ENCODE results near the gene NSRP1.
A peak's percentile ranks its signal among the peaks of the same experiment; 100 is the strongest.
"Not testable (repeated sequence)": the region's sequence is repeated elsewhere in the genome, so short reads cannot be mapped to it uniquely, and the experiment has no call there.

Gene NSRP1

DNA sequence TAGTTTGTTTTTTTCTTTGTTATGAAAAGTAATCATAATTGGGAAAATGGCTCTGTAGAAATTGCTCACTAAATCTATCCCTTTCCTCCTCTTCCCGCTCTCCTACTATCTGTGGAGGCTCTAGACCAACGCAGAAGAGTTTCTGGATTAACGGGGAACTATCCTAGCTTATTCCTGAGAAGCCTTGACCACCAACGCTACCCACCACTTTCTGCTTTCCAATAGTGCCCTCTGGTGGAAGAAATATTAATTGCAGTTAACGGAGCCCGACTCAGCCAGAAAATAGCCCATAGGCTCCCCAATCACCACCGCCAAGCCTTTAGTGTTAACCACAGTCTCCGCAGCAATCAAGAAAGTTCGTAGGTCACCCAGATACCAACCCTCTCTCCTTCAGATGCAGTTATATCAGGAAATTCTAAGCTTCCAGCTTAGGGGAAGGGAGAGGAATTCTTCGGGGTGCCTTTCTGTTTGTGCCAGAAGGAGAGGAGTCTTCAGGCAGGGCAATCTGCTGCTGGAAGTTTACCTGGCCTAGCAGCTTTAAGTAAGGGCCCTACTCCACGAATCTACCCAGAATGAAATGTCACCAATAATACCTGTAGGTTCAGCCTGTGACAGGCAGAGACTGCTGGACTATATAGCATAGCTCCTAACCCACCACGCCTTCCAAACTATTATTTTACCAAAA lies 23.0 kb upstream of the NSRP1 start:
- H3K4me3 ChIP-seq (ENCODE audit: low read length): no peak overlapping the region
- H3K36me3 ChIP-seq (ENCODE audit: insufficient read depth, low read depth, low read length): no peaks in the 10 kb centered on the region
- no peak overlapping the region for H3K27ac ChIP-seq (ENCODE audit: low read length)
- H3K9me3 ChIP-seq (ENCODE audit: insufficient read depth, low read depth, low read length): no peaks in the 10 kb centered on the region
- H3K4me1 ChIP-seq (ENCODE audit: insufficient read depth, low read length): no peaks in the 10 kb centered on the region
- H3K27me3 ChIP-seq (ENCODE audit: insufficient read depth, low read length): no peaks in the 10 kb centered on the region
- H3K9ac ChIP-seq (ENCODE audit: low read depth, low read length): no peak overlapping the region

DNA sequence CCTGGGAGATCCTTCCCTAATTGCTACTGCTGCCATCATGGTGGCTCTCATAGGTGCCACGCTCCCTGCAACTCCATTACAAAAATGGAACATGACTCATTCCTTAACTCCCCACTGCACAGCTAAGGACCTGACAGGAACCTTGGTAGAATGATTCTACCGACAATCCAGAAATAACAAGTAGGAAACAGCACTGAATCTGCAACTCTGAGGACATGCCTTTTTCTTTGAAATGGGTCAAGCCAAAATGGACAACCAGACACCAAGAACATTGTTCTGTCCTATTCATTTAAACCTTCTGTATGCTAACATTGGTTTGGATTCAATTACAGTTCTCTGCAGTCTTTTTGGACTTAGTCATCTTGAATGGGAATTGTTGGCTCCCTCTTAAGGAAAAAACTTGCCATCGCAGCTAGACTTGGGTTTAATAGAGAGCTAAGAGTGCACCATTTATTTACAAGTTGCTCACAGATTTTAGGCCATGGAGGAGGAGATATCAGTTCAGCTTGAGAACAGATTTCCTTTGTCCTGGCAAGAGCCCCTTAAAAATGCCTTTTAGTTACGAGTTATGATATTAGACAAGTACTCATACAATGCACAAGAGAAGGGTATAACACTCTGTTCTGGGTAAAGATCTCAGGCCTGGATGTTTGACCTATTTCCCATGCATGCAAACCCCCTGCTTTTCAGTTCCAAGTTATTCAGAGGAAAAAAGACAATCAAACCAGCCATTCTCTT lies 20.9 kb upstream of the NSRP1 start:
- no peaks in the 10 kb centered on the region for H3K27me3 ChIP-seq (ENCODE audit: insufficient read depth, low read length)
- H3K9ac ChIP-seq (ENCODE audit: low read depth, low read length): no peak overlapping the region
- H3K4me1 ChIP-seq (ENCODE audit: insufficient read depth, low read length): no peaks in the 10 kb centered on the region
- no peaks in the 10 kb centered on the region for H3K9me3 ChIP-seq (ENCODE audit: insufficient read depth, low read depth, low read length)
- no peak overlapping the region for H3K27ac ChIP-seq (ENCODE audit: low read length)
- no peaks in the 10 kb centered on the region for H3K36me3 ChIP-seq (ENCODE audit: insufficient read depth, low read depth, low read length)
- no peak overlapping the region for H3K4me3 ChIP-seq (ENCODE audit: low read length)

- Histone ChIP-seq H3K9ac (ENCODE audit: low read depth, low read length) (no peak overlapping the region), H3K36me3 (ENCODE audit: insufficient read depth, low read depth, low read length) (no peaks in the 10 kb centered on the region), H3K4me1 (ENCODE audit: insufficient read depth, low read length) (no peaks in the 10 kb centered on the region), H3K9me3 (ENCODE audit: insufficient read depth, low read depth, low read length) (no peaks in the 10 kb centered on the region), H3K27ac (ENCODE audit: low read length) (no peak overlapping the region), H3K27me3 (ENCODE audit: insufficient read depth, low read length) (no peaks in the 10 kb centered on the region), H3K4me3 (ENCODE audit: low read length) (no peak overlapping the region)
Observed at GRCh38 chr17:30101686-30102390, 14.8 kb upstream of the NSRP1 start.

DNA sequence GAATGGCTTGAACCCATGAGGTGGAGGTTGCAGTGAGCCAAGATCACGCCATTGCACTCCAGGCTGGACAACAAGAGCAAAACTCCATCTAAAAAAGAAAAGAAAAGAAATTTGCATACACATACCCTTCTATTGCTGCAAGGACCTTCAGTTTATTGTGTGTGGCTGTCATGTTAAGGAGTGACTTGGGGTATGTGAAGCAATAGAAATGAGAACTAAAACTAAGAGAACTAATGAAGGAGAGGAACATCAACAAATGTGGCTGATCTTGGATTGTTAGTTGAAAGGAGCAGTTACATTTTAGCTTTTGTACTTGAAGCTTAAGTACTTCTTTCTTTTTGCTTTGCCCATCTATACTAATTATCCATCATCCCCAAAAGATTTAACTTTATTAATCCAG lies 12.7 kb upstream of the NSRP1 start:
- Histone ChIP-seq H3K27me3 (ENCODE audit: insufficient read depth, low read length) (no peaks in the 10 kb centered on the region), H3K4me3 (ENCODE audit: low read length) (no peak overlapping the region)

DNA sequence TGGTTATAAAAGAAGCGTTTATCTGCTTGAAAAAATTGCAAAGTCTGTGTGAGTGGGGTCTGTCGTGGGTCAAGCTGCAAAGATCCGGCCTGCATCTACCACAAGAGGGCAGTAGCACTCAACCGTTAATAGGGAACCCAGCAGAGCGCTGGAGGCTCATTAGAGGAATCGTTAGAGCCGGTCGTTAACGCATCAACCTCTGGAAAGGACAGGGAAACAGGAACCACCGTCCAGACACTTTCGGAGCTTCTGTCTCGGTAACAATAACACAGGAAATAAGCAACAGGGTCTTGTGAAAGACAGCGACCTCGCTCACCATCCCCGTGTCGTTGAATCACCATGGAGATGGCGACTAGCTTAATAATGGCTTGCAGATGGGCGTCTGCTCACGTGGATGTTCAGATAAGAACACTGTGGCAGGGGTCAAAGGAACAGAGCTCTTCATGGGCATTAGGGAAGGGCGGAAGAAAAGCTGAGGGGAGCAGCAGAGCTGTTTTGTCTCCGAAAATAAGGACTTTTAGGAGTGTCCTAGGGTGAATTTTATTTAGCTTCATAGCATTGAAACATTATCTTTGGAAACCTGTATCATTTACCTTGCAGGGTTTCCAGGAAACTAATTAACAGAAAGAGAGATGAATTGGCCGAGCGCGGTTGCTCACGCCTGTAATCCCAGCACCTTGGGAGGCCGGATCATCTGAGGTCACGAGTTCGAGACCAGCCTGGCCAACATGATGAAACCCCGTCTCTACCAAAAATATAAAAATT lies 11.9 kb upstream of the NSRP1 start:
- Histone ChIP-seq H3K27me3 (ENCODE audit: insufficient read depth, low read length) (no peaks in the 10 kb centered on the region), H3K9ac (ENCODE audit: low read depth, low read length) (peak overlapping the region; percentile 54; the same call in 1 of the 2 replicates), H3K4me3 (ENCODE audit: low read length) (peak overlapping the region; percentile 80), H3K27ac (ENCODE audit: low read length) (no peak overlapping the region), H3K4me1 (ENCODE audit: insufficient read depth, low read length) (no peaks in the 10 kb centered on the region), H3K36me3 (ENCODE audit: insufficient read depth, low read depth, low read length) (no peaks in the 10 kb centered on the region), H3K9me3 (ENCODE audit: insufficient read depth, low read depth, low read length) (no peaks in the 10 kb centered on the region)

More for the DNA sequence above, 12.7 kb upstream of the NSRP1 start:
- Histone ChIP-seq H3K36me3 (ENCODE audit: insufficient read depth, low read depth, low read length) (no peaks in the 10 kb centered on the region), H3K9ac (ENCODE audit: low read depth, low read length) (no peak overlapping the region), H3K4me1 (ENCODE audit: insufficient read depth, low read length) (no peaks in the 10 kb centered on the region), H3K9me3 (ENCODE audit: insufficient read depth, low read depth, low read length) (no peaks in the 10 kb centered on the region), H3K27ac (ENCODE audit: low read length) (no peak overlapping the region)

- Histone ChIP-seq H3K36me3 (ENCODE audit: insufficient read depth, low read depth, low read length) (no peaks in the 10 kb centered on the region), H3K4me1 (ENCODE audit: insufficient read depth, low read length) (no peaks in the 10 kb centered on the region), H3K9ac (ENCODE audit: low read depth, low read length) (no peak overlapping the region), H3K9me3 (ENCODE audit: insufficient read depth, low read depth, low read length) (no peaks in the 10 kb centered on the region), H3K4me3 (ENCODE audit: low read length) (no peak overlapping the region), H3K27ac (ENCODE audit: low read length) (no peak overlapping the region), H3K27me3 (ENCODE audit: insufficient read depth, low read length) (no peaks in the 10 kb centered on the region)
Observed at GRCh38 chr17:30112794-30113193, 3.8 kb upstream of the NSRP1 start.

- no peaks in the 10 kb centered on the region; the same call in 1 of the 2 replicates for H3K36me3 ChIP-seq (ENCODE audit: insufficient read depth, low read depth, low read length)
- no peaks in the 10 kb centered on the region for H3K9me3 ChIP-seq (ENCODE audit: insufficient read depth, low read depth, low read length)
- H3K27ac ChIP-seq (ENCODE audit: low read length): no peak overlapping the region
- no peaks in the 10 kb centered on the region for H3K4me1 ChIP-seq (ENCODE audit: insufficient read depth, low read length)
- no peaks in the 10 kb centered on the region for H3K27me3 ChIP-seq (ENCODE audit: insufficient read depth, low read length)
- no peak overlapping the region for H3K4me3 ChIP-seq (ENCODE audit: low read length)
- no peak overlapping the region for H3K9ac ChIP-seq (ENCODE audit: low read depth, low read length)
Observed at GRCh38 chr17:30113213-30113612, 3.4 kb upstream of the NSRP1 start.

DNA sequence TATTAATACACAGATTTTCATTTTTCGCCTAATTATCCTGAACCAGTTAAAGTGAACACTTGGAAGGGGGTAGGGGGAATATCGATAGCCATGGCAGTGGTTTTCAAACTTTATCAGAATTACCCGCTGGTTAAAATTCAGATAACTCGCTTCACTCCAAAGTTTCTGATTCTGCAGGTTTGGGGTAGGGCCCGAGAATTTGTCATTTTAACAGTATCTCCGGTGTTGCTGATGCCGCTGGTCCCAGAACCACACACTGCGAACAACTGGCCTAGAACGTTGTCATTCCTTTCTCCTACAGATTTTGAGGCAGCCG lies 313 bp upstream of the NSRP1 start:
- Histone ChIP-seq H3K27me3 (ENCODE audit: insufficient read depth, low read length) (no peaks in the 10 kb centered on the region), H3K9ac (ENCODE audit: low read depth, low read length) (peak overlapping the region; percentile 100), H3K9me3 (ENCODE audit: insufficient read depth, low read depth, low read length) (no peaks in the 10 kb centered on the region), H3K27ac (ENCODE audit: low read length) (peak overlapping the region; percentile 99), H3K36me3 (ENCODE audit: insufficient read depth, low read depth, low read length) (peaks cover 21% of the 10 kb centered on the region), H3K4me3 (ENCODE audit: low read length) (peak overlapping the region; percentile 94), H3K4me1 (ENCODE audit: insufficient read depth, low read length) (no peaks in the 10 kb centered on the region)

GRCh38 chr17:30117675-30118081 lies 1.1 kb downstream of the NSRP1 start:
- Histone ChIP-seq H3K36me3 (ENCODE audit: insufficient read depth, low read depth, low read length) (peaks cover 24% of the 10 kb centered on the region), H3K9ac (ENCODE audit: low read depth, low read length) (peak overlapping the region; percentile 100), H3K4me1 (ENCODE audit: insufficient read depth, low read length) (no peaks in the 10 kb centered on the region), H3K4me3 (ENCODE audit: low read length) (peak overlapping the region; percentile 94), H3K27ac (ENCODE audit: low read length) (peak overlapping the region; percentile 99), H3K27me3 (ENCODE audit: insufficient read depth, low read length) (no peaks in the 10 kb centered on the region), H3K9me3 (ENCODE audit: insufficient read depth, low read depth, low read length) (no peaks in the 10 kb centered on the region)

DNA sequence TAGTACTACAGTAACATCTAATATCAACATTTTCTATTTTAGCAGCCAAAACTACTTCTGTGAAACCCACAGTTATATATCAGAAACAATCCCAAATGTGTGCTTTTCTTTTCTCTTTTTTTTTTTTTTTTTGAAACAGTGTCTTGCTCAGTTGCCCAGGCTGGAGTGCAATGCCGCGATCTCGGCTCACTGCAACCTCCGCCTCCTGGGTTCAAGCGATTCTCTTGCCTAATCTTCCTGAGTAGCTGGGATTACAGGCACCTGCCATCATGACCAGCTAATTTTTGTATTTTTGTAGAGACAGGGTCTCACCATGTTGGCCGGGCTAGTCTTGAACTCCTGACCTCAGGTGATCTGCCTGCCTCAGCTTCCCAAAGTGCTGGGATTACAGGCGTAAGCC lies 2.0 kb downstream of the NSRP1 start:
- not testable (repeated sequence) for H3K27me3 ChIP-seq (ENCODE audit: insufficient read depth, low read length); H3K27ac ChIP-seq (ENCODE audit: low read length); H3K4me1 ChIP-seq (ENCODE audit: insufficient read depth, low read length); H3K9me3 ChIP-seq (ENCODE audit: insufficient read depth, low read depth, low read length); H3K9ac ChIP-seq (ENCODE audit: low read depth, low read length)
- peak overlapping the region; percentile 94; the same call in 1 of the 2 replicates for H3K4me3 ChIP-seq (ENCODE audit: low read length)
- H3K36me3 ChIP-seq (ENCODE audit: insufficient read depth, low read depth, low read length): peaks cover 28% of the 10 kb centered on the region

- Histone ChIP-seq H3K27me3 (ENCODE audit: insufficient read depth, low read length) (no peaks in the 10 kb centered on the region), H3K4me3 (ENCODE audit: low read length) (no peak overlapping the region), H3K27ac (ENCODE audit: low read length) (no peak overlapping the region), H3K4me1 (ENCODE audit: insufficient read depth, low read length) (no peaks in the 10 kb centered on the region), H3K36me3 (ENCODE audit: insufficient read depth, low read depth, low read length) (peaks cover 66% of the 10 kb centered on the region), H3K9me3 (ENCODE audit: insufficient read depth, low read depth, low read length) (no peaks in the 10 kb centered on the region), H3K9ac (ENCODE audit: low read depth, low read length) (no peak overlapping the region)
Observed at GRCh38 chr17:30124273-30124796, 7.7 kb downstream of the NSRP1 start.
